ENCODE results near the gene CWC22. TPM values are rescaled to one million over a fixed set of nuclear protein-coding genes. Genes with fewer than 3 reads are reported as not detected.
"Not testable (repeated sequence)": the region's sequence is repeated elsewhere in the genome, so short reads cannot be mapped to it uniquely, and the experiment has no call there.

Gene CWC22
- total and polyA plus RNA-seq, 5 donors from 2014 or later: 19.3 to 32.1 (median 29.3) TPM

DNA sequence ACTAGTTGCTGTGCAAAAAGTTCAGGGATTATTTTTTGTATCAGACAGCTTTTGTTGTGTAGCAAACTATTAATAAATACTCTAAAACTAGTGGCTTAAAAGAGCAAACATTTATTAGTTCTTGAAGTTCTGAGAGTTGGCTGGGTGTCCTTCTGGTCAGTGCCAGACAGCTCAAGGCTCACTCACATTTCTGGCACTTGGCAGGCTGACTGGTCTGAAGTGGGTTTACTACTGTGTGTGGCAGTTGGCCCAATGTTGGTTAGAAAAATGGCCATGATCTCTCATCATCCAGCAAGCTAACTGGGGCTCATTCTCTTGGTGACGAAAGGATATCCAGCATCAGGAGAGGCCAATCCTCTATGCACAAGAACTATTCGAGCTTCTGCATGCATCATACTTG, 74.3 kb downstream of the CWC22 start:
- no peak for ATAC-seq (ENCODE audit: low read depth in 2 of 2)
- no peak overlapping the region for H3K27ac ChIP-seq (ENCODE audit: insufficient read depth, low read length, poor library complexity, severe bottlenecking)

DNA sequence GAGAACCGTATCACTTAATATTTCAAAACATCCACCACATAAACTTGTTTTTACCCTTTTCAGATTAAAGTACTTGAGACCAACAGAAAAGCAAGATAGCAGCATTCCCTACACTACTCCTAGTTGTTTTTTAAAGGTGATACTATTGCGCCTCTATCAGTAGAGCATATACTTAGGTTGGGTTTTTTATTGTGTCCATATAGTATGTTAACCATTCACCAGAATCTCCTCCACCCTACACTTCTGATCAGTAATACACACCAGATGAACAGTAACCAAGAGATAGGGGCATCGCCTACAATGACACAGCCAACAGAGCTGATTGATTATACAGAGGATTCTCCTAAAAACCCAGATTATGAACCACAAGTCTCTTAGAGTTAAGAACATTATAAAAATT, 75.6 kb downstream of the CWC22 start:
- Histone ChIP-seq H3K4me1 (ENCODE audit: control insufficient read depth, insufficient read depth, low read length, poor library complexity, severe bottlenecking) (no peaks in the 10 kb centered on the region), H3K36me3 (ENCODE audit: control insufficient read depth, insufficient read depth, low read length) (no peaks in the 10 kb centered on the region), H3K27me3 (ENCODE audit: control insufficient read depth, insufficient read depth, low read length) (no peaks in the 10 kb centered on the region), H3K4me3 (ENCODE audit: low read depth, low read length) (no peak overlapping the region), H3K27ac (ENCODE audit: insufficient read depth, low read length, poor library complexity, severe bottlenecking) (no peak overlapping the region), H3K9me3 (ENCODE audit: control insufficient read depth in 2 of 2, low read length in 2 of 2) (peaks cover 2 to 12% of the 10 kb centered on the region in 2 experiments)
- DNase-seq: no peak
- Mint-ChIP-seq H3K27me3 (no peaks in the 10 kb centered on the region), H3K9me3 (peaks cover 0 to 31% (median 14%) of the 10 kb centered on the region in 7 donors), H3K4me1 (no peaks in the 10 kb centered on the region), H3K27ac (no peak overlapping the region), H3K36me3 (peaks cover 40% of the 10 kb centered on the region), H3K4me3 (no peak overlapping the region)
- ATAC-seq (ENCODE audit: low read depth in 2 of 2): no peak

More for the DNA sequence above, 74.3 kb downstream of the CWC22 start:
- peaks cover 0 to 23% (median 13%) of the 10 kb centered on the region in 7 donors for H3K9me3 Mint-ChIP-seq
- Histone ChIP-seq H3K9me3 (ENCODE audit: control insufficient read depth in 2 of 2, low read length in 2 of 2) (peaks cover 0 to 5% of the 10 kb centered on the region in 2 experiments), H3K4me1 (ENCODE audit: control insufficient read depth, insufficient read depth, low read length, poor library complexity, severe bottlenecking) (no peaks in the 10 kb centered on the region), H3K4me3 (ENCODE audit: low read depth, low read length) (no peak overlapping the region), H3K27me3 (ENCODE audit: control insufficient read depth, insufficient read depth, low read length) (no peaks in the 10 kb centered on the region), H3K36me3 (ENCODE audit: control insufficient read depth, insufficient read depth, low read length) (no peaks in the 10 kb centered on the region)
- no peak overlapping the region for H3K27ac Mint-ChIP-seq
- no peaks in the 10 kb centered on the region for H3K27me3 Mint-ChIP-seq
- H3K4me3 Mint-ChIP-seq: no peak overlapping the region
- H3K36me3 Mint-ChIP-seq: peaks cover 40% of the 10 kb centered on the region
- DNase-seq: no peak
- H3K4me1 Mint-ChIP-seq: no peaks in the 10 kb centered on the region

DNA sequence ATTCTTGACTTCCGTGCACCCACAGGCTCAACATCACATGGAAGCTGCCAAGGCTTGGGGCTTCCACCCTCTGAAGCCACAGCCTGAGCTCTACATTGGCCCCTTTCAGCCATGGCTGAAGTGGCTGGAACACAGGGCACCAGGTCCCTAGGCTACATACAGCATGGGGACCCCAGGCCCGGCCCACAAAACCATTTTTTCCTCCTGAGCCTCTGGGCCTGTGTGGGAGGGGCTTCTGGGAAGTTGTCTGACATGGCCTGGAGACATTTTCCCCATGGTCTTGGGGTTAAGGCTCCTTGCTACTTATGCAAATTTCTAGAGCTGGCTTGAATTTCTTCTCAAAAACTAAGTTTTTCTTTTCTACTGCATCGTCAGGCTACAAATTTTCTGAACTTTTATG, 77.1 kb downstream of the CWC22 start:
- H3K9me3 Mint-ChIP-seq: peaks cover 0 to 38% (median 13%) of the 10 kb centered on the region in 7 donors
- H3K27ac ChIP-seq (ENCODE audit: insufficient read depth, low read length, poor library complexity, severe bottlenecking); H3K4me3 Mint-ChIP-seq; H3K4me1 Mint-ChIP-seq; H3K4me3 ChIP-seq (ENCODE audit: low read depth, low read length); H3K36me3 ChIP-seq (ENCODE audit: control insufficient read depth, insufficient read depth, low read length); H3K27me3 ChIP-seq (ENCODE audit: control insufficient read depth, insufficient read depth, low read length); H3K4me1 ChIP-seq (ENCODE audit: control insufficient read depth, insufficient read depth, low read length, poor library complexity, severe bottlenecking); ATAC-seq (ENCODE audit: low read depth in 2 of 2); DNase-seq; H3K27ac Mint-ChIP-seq; H3K27me3 Mint-ChIP-seq: not testable (repeated sequence)
- H3K36me3 Mint-ChIP-seq: peaks cover 40% of the 10 kb centered on the region
- peaks cover 2 to 20% of the 10 kb centered on the region in 2 experiments for H3K9me3 ChIP-seq (ENCODE audit: control insufficient read depth in 2 of 2, low read length in 2 of 2)

DNA sequence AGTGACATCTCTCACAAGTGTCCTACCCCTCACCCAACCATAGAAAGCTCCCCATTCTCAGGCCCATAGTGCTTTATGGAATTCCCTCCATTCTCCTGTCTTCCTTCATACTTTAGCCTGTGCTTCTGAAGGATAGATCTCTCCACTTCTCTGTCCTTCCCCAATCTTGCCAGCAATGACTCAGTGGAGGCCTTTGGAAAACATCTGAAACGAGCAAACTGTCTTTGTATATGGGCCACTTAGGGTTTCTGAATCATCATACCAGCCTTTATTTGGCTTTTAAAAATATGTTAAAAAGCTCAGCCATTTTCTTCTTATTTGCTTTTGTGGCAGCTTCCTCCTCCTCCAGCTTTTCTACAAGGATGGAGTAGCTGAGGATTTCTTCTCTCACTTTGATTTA, 80.1 kb downstream of the CWC22 start:
- no peak for DNase-seq
- H3K4me1 Mint-ChIP-seq: no peaks in the 10 kb centered on the region
- no peak overlapping the region for H3K27ac ChIP-seq (ENCODE audit: insufficient read depth, low read length, poor library complexity, severe bottlenecking)
- peaks cover 0 to 38% (median 11%) of the 10 kb centered on the region in 7 donors for H3K9me3 Mint-ChIP-seq
- no peak overlapping the region for H3K4me3 Mint-ChIP-seq
- H3K27me3 ChIP-seq (ENCODE audit: control insufficient read depth, insufficient read depth, low read length): no peaks in the 10 kb centered on the region
- no peaks in the 10 kb centered on the region for H3K27me3 Mint-ChIP-seq
- no peaks in the 10 kb centered on the region for H3K4me1 ChIP-seq (ENCODE audit: control insufficient read depth, insufficient read depth, low read length, poor library complexity, severe bottlenecking)
- H3K9me3 ChIP-seq (ENCODE audit: control insufficient read depth in 2 of 2, low read length in 2 of 2): peaks cover 2 to 20% of the 10 kb centered on the region in 2 experiments
- H3K4me3 ChIP-seq (ENCODE audit: low read depth, low read length): no peak overlapping the region
- no peak for ATAC-seq (ENCODE audit: low read depth in 2 of 2)
- H3K27ac Mint-ChIP-seq: no peak overlapping the region
- H3K36me3 ChIP-seq (ENCODE audit: control insufficient read depth, insufficient read depth, low read length): no peaks in the 10 kb centered on the region
- peaks cover 24% of the 10 kb centered on the region for H3K36me3 Mint-ChIP-seq

DNA sequence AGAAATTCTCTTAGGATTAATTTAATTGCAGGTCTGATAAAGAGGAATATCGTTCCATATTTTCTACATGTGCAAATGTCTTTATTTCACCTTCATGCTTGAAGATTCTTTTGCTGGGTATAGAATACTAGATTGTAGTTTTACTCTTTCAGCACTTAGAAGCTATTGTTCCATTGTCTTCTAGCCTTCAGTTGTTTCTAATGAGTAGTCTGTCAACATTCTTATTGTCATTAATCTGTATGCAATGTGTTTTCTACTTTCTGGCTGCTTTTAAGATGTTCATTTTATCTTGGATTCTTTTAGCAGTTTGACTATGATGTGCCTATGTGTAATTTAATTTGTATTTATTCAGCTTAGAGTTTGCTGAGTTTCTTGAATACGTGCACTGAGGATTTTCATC, 81.4 kb downstream of the CWC22 start:
- H3K9me3 ChIP-seq (ENCODE audit: control insufficient read depth in 2 of 2, low read length in 2 of 2): peaks cover 2 to 20% of the 10 kb centered on the region in 2 experiments
- no peak for ATAC-seq (ENCODE audit: low read depth in 2 of 2)
- H3K27ac ChIP-seq (ENCODE audit: insufficient read depth, low read length, poor library complexity, severe bottlenecking): no peak overlapping the region
- no peak for DNase-seq
- no peaks in the 10 kb centered on the region for H3K36me3 ChIP-seq (ENCODE audit: control insufficient read depth, insufficient read depth, low read length)
- no peaks in the 10 kb centered on the region for H3K27me3 ChIP-seq (ENCODE audit: control insufficient read depth, insufficient read depth, low read length)
- no peak overlapping the region for H3K4me3 Mint-ChIP-seq
- H3K9me3 Mint-ChIP-seq: peaks cover 0 to 34% (median 11%) of the 10 kb centered on the region in 7 donors
- H3K4me1 ChIP-seq (ENCODE audit: control insufficient read depth, insufficient read depth, low read length, poor library complexity, severe bottlenecking): no peaks in the 10 kb centered on the region
- H3K4me1 Mint-ChIP-seq: no peaks in the 10 kb centered on the region
- H3K27me3 Mint-ChIP-seq: no peaks in the 10 kb centered on the region
- peaks cover 17% of the 10 kb centered on the region for H3K36me3 Mint-ChIP-seq
- H3K4me3 ChIP-seq (ENCODE audit: low read depth, low read length): no peak overlapping the region
- no peak overlapping the region for H3K27ac Mint-ChIP-seq

DNA sequence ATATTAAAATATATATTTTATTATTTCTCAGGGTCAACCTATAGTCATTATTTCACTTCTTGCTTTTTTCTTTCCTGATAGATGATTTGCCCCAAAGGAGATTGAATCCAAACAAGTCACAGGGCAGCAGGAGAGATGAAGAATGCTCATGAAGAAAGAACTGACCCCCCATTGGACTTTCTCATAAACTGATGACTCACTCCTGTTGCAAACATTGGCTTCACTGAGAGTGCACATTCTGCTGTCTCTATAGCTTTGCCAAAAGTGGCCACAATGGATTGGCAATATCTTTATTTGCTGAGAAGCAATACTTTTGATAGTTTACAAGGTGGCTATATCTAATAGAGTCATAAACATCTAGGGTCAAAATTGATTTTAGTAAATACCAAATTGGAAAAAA, 89.8 kb downstream of the CWC22 start:
- H3K9me3 ChIP-seq (ENCODE audit: control insufficient read depth in 2 of 2, low read length in 2 of 2): no peaks in the 10 kb centered on the region
- H3K4me3 ChIP-seq (ENCODE audit: low read depth, low read length): no peak overlapping the region
- no peak for DNase-seq
- Mint-ChIP-seq H3K4me1 (peaks cover 0 to 2% (median 0%) of the 10 kb centered on the region in 4 donors), H3K4me3 (no peak overlapping the region), H3K36me3 (no peaks in the 10 kb centered on the region), H3K27ac (no peak overlapping the region), H3K27me3 (no peaks in the 10 kb centered on the region), H3K9me3 (peaks cover 0 to 4% (median 1%) of the 10 kb centered on the region in 7 donors)
- H3K36me3 ChIP-seq (ENCODE audit: control insufficient read depth, insufficient read depth, low read length): no peaks in the 10 kb centered on the region
- no peaks in the 10 kb centered on the region for H3K4me1 ChIP-seq (ENCODE audit: control insufficient read depth, insufficient read depth, low read length, poor library complexity, severe bottlenecking)
- ATAC-seq (ENCODE audit: low read depth in 2 of 2): no peak
- no peaks in the 10 kb centered on the region for H3K27me3 ChIP-seq (ENCODE audit: control insufficient read depth, insufficient read depth, low read length)
- no peak overlapping the region for H3K27ac ChIP-seq (ENCODE audit: insufficient read depth, low read length, poor library complexity, severe bottlenecking)

DNA sequence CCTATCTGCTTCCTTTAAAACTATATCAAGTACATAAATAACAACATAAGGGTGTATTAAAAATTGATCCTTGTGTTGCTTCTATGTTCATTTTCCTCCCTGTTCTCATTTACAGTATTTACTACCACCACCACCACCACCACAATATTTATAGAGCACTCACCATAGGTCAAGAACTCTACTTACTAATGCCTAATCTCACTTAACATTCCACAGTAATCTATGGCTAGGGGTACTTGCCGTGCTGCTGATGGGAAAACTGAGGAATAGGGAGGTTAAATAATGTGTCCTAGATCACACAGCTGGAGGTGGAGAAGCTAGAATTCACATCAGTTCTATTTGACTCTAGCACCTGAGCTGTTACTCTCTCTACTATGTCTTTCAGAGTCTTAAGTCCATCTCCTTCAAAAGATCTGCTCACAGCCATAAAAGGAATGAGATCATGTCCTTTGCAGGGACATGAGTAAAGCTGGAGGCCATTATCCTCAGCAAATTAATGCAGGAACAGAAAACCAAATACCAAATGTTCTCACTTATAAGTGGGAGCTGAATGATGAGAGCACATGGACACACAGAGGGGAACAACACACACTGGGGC, 91.6 kb downstream of the CWC22 start:
- no peak for ATAC-seq (ENCODE audit: low read depth in 2 of 2)
- Mint-ChIP-seq H3K9me3 (peaks cover 0 to 4% (median 1%) of the 10 kb centered on the region in 7 donors), H3K27me3 (no peaks in the 10 kb centered on the region), H3K36me3 (no peaks in the 10 kb centered on the region), H3K4me3 (no peak overlapping the region), H3K4me1 (peaks cover 0 to 2% (median 0%) of the 10 kb centered on the region in 4 donors), H3K27ac (no peak overlapping the region)
- Histone ChIP-seq H3K27me3 (ENCODE audit: control insufficient read depth, insufficient read depth, low read length) (no peaks in the 10 kb centered on the region), H3K36me3 (ENCODE audit: control insufficient read depth, insufficient read depth, low read length) (no peaks in the 10 kb centered on the region), H3K9me3 (ENCODE audit: control insufficient read depth in 2 of 2, low read length in 2 of 2) (no peaks in the 10 kb centered on the region), H3K4me1 (ENCODE audit: control insufficient read depth, insufficient read depth, low read length, poor library complexity, severe bottlenecking) (no peaks in the 10 kb centered on the region), H3K4me3 (ENCODE audit: low read depth, low read length) (no peak overlapping the region), H3K27ac (ENCODE audit: insufficient read depth, low read length, poor library complexity, severe bottlenecking) (no peak overlapping the region)
- DNase-seq: no peak

DNA sequence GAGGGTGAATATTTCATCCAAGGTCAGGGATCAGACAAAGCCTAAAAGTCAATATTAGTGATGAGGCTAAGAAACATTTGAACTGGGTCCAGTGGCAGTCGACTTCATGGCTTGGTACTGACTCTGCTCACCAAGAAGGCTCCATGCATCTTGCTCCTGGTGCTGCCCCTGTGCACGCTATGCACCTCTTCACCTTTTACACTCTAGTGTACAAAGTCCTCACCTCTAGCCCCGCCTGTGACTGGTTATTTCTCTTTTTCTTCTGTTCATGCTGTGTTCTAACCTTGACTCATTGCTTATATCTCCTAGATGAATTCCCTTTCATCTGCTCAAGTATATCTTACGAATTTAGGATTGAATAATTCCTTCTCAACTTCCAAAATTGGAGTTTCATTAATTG, 93.3 kb downstream of the CWC22 start:
- Mint-ChIP-seq H3K4me1 (peaks cover 0 to 2% (median 0%) of the 10 kb centered on the region in 4 donors), H3K27ac (no peak overlapping the region), H3K27me3 (no peaks in the 10 kb centered on the region), H3K4me3 (no peak overlapping the region), H3K9me3 (peaks cover 0 to 2% (median 0%) of the 10 kb centered on the region in 7 donors), H3K36me3 (no peaks in the 10 kb centered on the region)
- Histone ChIP-seq H3K36me3 (ENCODE audit: control insufficient read depth, insufficient read depth, low read length) (no peaks in the 10 kb centered on the region), H3K9me3 (ENCODE audit: control insufficient read depth in 2 of 2, low read length in 2 of 2) (no peaks in the 10 kb centered on the region), H3K27ac (ENCODE audit: insufficient read depth, low read length, poor library complexity, severe bottlenecking) (no peak overlapping the region), H3K4me3 (ENCODE audit: low read depth, low read length) (no peak overlapping the region), H3K27me3 (ENCODE audit: control insufficient read depth, insufficient read depth, low read length) (no peaks in the 10 kb centered on the region), H3K4me1 (ENCODE audit: control insufficient read depth, insufficient read depth, low read length, poor library complexity, severe bottlenecking) (no peaks in the 10 kb centered on the region)
- ATAC-seq (ENCODE audit: low read depth in 2 of 2) (no peak), DNase-seq (no peak)
